GM12878 (cell line): ENCODE measurements around the gene XPNPEP1. TPM values are rescaled to one million over a fixed set of nuclear protein-coding genes. Genes with fewer than 3 reads are reported as not detected.

Experiments
- ATAC-seq: fragments of 200-7000 bp; cut with Tn5 transposase; 3 replicates; pipeline ENCODE4 v1.9.1; 2020; ENCODE audit warnings: mild to moderate bottlenecking, moderate library complexity
- BruUV-seq: library from RNA; stranded (reverse); fragments of 400-500 nt; replicated peaks from 2 replicates; lab custom pipeline; 2021; lab: Mats Ljungman, UMichigan
- CTCF ChIA-PET: fragments of 300-600 bp; sonication (Branson Sonifier 250); formaldehyde crosslinking; extraction: SDS; loops from one replicate; lab custom pipeline; 2021; ENCODE audit warnings: inconsistent platforms; lab: Yijun Ruan, JAX
- POLR2A ChIA-PET: fragments of 350-600 bp; formaldehyde crosslinking; extraction: SDS; loops from one replicate; lab custom pipeline; 2021; ENCODE audit warnings: inconsistent platforms; lab: Charles Lee
- RAD21 ChIA-PET: fragments of 300-600 bp; sonication (Branson Sonifier 250); formaldehyde crosslinking; loops from one replicate; lab custom pipeline; 2023; ENCODE audit warnings: antibody characterized with exemption; ENCODE audit not compliant: unreplicated experiment; lab: Charles Lee
- SMC1A ChIA-PET: fragments of 300-600 bp; sonication (Branson Sonifier 250); formaldehyde crosslinking; loops from one replicate; lab custom pipeline; 2023; ENCODE audit not compliant: unreplicated experiment, uncharacterized antibody; lab: Charles Lee
- DNase-seq: peaks from one replicate; pipeline ENCODE4 v3.0.0-alpha.2; 2011; ENCODE audit warnings: low read depth, low spot score
- FAIRE-seq: peaks from 3 replicates; lab custom pipeline; 2011; peaks lifted over from hg19 to GRCh38; lab: Jason Lieb, UNC
- H2AFZ ChIP-seq: 2 replicates; pipeline ENCODE4 v1.6.0; 2011; ENCODE audit warnings: low read depth, low read length, control low read depth; ENCODE audit not compliant: control insufficient read depth
- H3K27ac ChIP-seq: 2 replicates; pipeline ENCODE4 v1.5.1; 2011; ENCODE audit warnings: control low read depth; ENCODE audit not compliant: control insufficient read depth, insufficient read depth
- H3K27me3 ChIP-seq, 2 experiments: replicated peaks in 1 of 2; 2 replicates each; pipeline versions ENCODE4 v1.6.0 to v1.6.1; 2011; ENCODE audit warnings: low read length in 1 of 2; ENCODE audit not compliant: control insufficient read depth in 2 of 2, insufficient read depth in 2 of 2
- H3K36me3 ChIP-seq, 2 experiments: 2 replicates each; pipeline ENCODE4 v1.5.1; 2011; ENCODE audit warnings: low read length in 1 of 2; ENCODE audit not compliant: control insufficient read depth in 2 of 2, insufficient read depth in 2 of 2
- H3K4me1 ChIP-seq: 2 replicates; pipeline ENCODE4 v1.6.1; 2011; ENCODE audit warnings: mild to moderate bottlenecking, low read length, moderate library complexity, mixed read lengths; ENCODE audit not compliant: control insufficient read depth, insufficient read depth
- H3K4me2 ChIP-seq: 2 replicates; pipeline ENCODE4 v1.6.0; 2011; ENCODE audit warnings: control low read depth; ENCODE audit not compliant: control insufficient read depth, insufficient read depth
- H3K4me3 ChIP-seq: fragments of 200-600 bp; sonication (generic); 2 replicates; pipeline ENCODE4 v1.5.1; 2016
- H3K79me2 ChIP-seq: 2 replicates; pipeline ENCODE4 v1.6.0; 2011; ENCODE audit warnings: low read length; ENCODE audit not compliant: control insufficient read depth, insufficient read depth
- H3K9ac ChIP-seq: 2 replicates; pipeline ENCODE4 v1.8.0; 2011; ENCODE audit warnings: low read length, control low read depth, mixed read lengths; ENCODE audit not compliant: control insufficient read depth, insufficient read depth
- H3K9me3 ChIP-seq: replicated peaks from 3 replicates; pipeline ENCODE4 v1.5.1; 2011; ENCODE audit warnings: mild to moderate bottlenecking, low read length; ENCODE audit not compliant: control insufficient read depth, insufficient read depth
- H4K20me1 ChIP-seq: 2 replicates; pipeline ENCODE4 v1.6.0; 2011; ENCODE audit not compliant: control insufficient read depth, insufficient read depth
- BMI1 ChIP-seq: fragments of 450-650 bp; IDR thresholded peaks from 2 replicates; pipeline ENCODE4 v1.6.1; 2016; ENCODE audit warnings: mild to moderate bottlenecking, moderate library complexity, borderline replicate concordance
- CBFB ChIP-seq: IDR thresholded peaks from 2 replicates; pipeline ENCODE4 v1.6.1; 2016; ENCODE audit warnings: antibody characterized with exemption, low read depth
- CBX5 ChIP-seq: sonication (generic); IDR thresholded peaks from 2 replicates; pipeline ENCODE4 v1.6.1; 2016; ENCODE audit warnings: low read depth, moderate library complexity, mild to moderate bottlenecking, inconsistent platforms
- HCFC1 ChIP-seq: fragments of 150-350 bp; IDR thresholded peaks from 2 replicates; pipeline ENCODE4 v1.6.1; 2014; ENCODE audit warnings: low read length
- HDAC2 ChIP-seq: fragments of 200-600 bp; sonication (generic); IDR thresholded peaks from 2 replicates; pipeline ENCODE4 v1.6.1; 2017
- JUNB ChIP-seq: IDR thresholded peaks from 2 replicates; pipeline ENCODE4 v1.6.1; 2016; ENCODE audit warnings: antibody characterized with exemption, mild to moderate bottlenecking
- MYB ChIP-seq: fragments of 150-350 bp; IDR thresholded peaks from 2 replicates; pipeline ENCODE4 v1.6.1; 2014; ENCODE audit warnings: mild to moderate bottlenecking, low read depth, low read length, borderline replicate concordance
- NFIC ChIP-seq: IDR thresholded peaks from 2 replicates; pipeline ENCODE4 v1.6.1; 2012; ENCODE audit warnings: low read depth, mild to moderate bottlenecking, inconsistent platforms, low read length, moderate library complexity
- NR2F1 ChIP-seq: fragments of 450-650 bp; conservative IDR thresholded peaks from 2 replicates; pipeline ENCODE4 v1.6.1; 2017; ENCODE audit warnings: mild to moderate bottlenecking
- POLR2AphosphoS5 ChIP-seq: IDR thresholded peaks from 2 replicates; pipeline ENCODE4 v1.6.1; 2011; ENCODE audit warnings: mild to moderate bottlenecking, low read length, inconsistent platforms
- RAD21 ChIP-seq: IDR thresholded peaks from 2 replicates; pipeline ENCODE4 v1.6.1; 2011; ENCODE audit warnings: mild to moderate bottlenecking, low read depth, low read length, moderate library complexity; ENCODE audit not compliant: insufficient read depth
- SMAD1 ChIP-seq: fragments of 450-650 bp; IDR thresholded peaks from 2 replicates; pipeline ENCODE4 v1.6.1; 2018; ENCODE audit warnings: mild to moderate bottlenecking, low read depth; ENCODE audit not compliant: partially characterized antibody
- SREBF2 ChIP-seq: IDR thresholded peaks from 2 replicates; pipeline ENCODE4 v1.6.1; 2012; ENCODE audit warnings: mild to moderate bottlenecking, low read length
- TCF3 ChIP-seq: IDR thresholded peaks from 2 replicates; pipeline ENCODE4 v1.6.1; 2012; ENCODE audit warnings: low read depth, mild to moderate bottlenecking, low read length, borderline replicate concordance; ENCODE audit not compliant: insufficient read depth
- YBX1 ChIP-seq: fragments of 450-650 bp; IDR thresholded peaks from 2 replicates; pipeline ENCODE4 v1.6.1; 2016; ENCODE audit warnings: antibody characterized with exemption
- YY1 ChIP-seq: IDR thresholded peaks from 2 replicates; pipeline ENCODE4 v1.6.1; 2011; ENCODE audit warnings: low read depth, mild to moderate bottlenecking, low read length
- ZBTB40 ChIP-seq: fragments of 450-650 bp; IDR thresholded peaks from 2 replicates; pipeline ENCODE4 v1.6.1; 2016; ENCODE audit warnings: mild to moderate bottlenecking, moderate library complexity, borderline replicate concordance
- ZNF217 ChIP-seq: fragments of 450-650 bp; IDR thresholded peaks from 2 replicates; pipeline ENCODE4 v1.6.1; 2017; ENCODE audit warnings: antibody characterized with exemption, mild to moderate bottlenecking
- ZNF274 ChIP-seq: IDR thresholded peaks from one replicate; pipeline ENCODE4 v1.8.0; 2011; ENCODE audit not compliant: insufficient read length, insufficient read depth
- WGBS: methylation state at CpG from one replicate; pipeline ENCODE4 v1.1.6; 2016; ENCODE audit warnings: low lambda C conversion rate; ENCODE audit not compliant: insufficient replicate concordance, insufficient coverage; ENCODE audit errors: missing lambda C conversion rate; 5-methylcytosine and 5-hydroxymethylcytosine counted together
- in situ Hi-C: fragments of 300-500 bp; cut with MboI; formaldehyde crosslinking; loops from 9 replicates; pipeline ENCODE4 v1.14.3; 2018; ENCODE audit warnings: mixed read lengths
- intact Hi-C: fragments of 100-400 bp; cut with micrococcal nuclease; formaldehyde crosslinking; loops from one replicate; pipeline ENCODE4 v1.14.2; 2022; ENCODE audit not compliant: unreplicated experiment
- polyA plus RNA-seq, 11 experiments: library from polyadenylated mRNA; depleted of rRNA in 4 of 11; unstranded in 6 of 11; stranded (reverse) in 5 of 11; fragments of >200 nt; fragmentation: Nextera tagmentation in 4 of 11; fragmentation: Illumina TruSeq in 1 of 11; extraction: Ambion mirVana in 4 of 11; extraction: Trizol in 1 of 11; gene quantifications; 1 replicate in 1 of 11; 2 replicates in 10 of 11; pipeline versions ENCODE4 v1.2.1 to v1.2.3, GENCODE V29; 2011 to 2016; ENCODE audit warnings: inconsistent platforms in 2 of 11, missing spikeins in 2 of 11, low read depth in 1 of 11
- total RNA-seq, 4 experiments: library from RNA; depleted of rRNA in 3 of 4; stranded (reverse); fragments of >200 nt in 3 of 4; fragmentation: Illumina TruSeq in 1 of 4; extraction: Trizol in 1 of 4; gene quantifications; 2 replicates each; pipeline versions ENCODE4 v1.2.1 to v1.2.3, GENCODE V29; 2013 to 2021

Gene XPNPEP1
- total and polyA plus RNA-seq, 10 of the 15 experiments (the other 5 are each of a cell fraction or from before 2014, with no cell fraction given) = 22.7 to 108 (median 43.5) TPM

GRCh38 chr10:109926061-109926745 lies 2.9 kb upstream of the XPNPEP1 start:
- H3K9ac ChIP-seq = no peak overlapping the region
- H3K79me2 ChIP-seq = peaks cover 20% of the 10 kb centered on the region
- ChIA-PET POLR2A (no interaction called here), RAD21 (no interaction called here), SMC1A (interaction anchor here (0.6 to 1.5 kb wide), 3 partner anchors 16 to 246 kb away, joined by 3 read pairs; no protein-coding TSS in a partner anchor), CTCF (interaction anchor here (1.1 kb wide), 1 partner anchor 42 kb away, joined by 3 read pairs; no protein-coding TSS in a partner anchor)
- H3K4me3 ChIP-seq = no peak overlapping the region
- DNase-seq (no peak), FAIRE-seq (no peak), ATAC-seq (no peak)
- no peaks in the 10 kb centered on the region; a peak in 1 of 4 replicates for H3K27me3 ChIP-seq
- H3K36me3 ChIP-seq = no peaks in the 10 kb centered on the region
- no peak overlapping the region for H3K4me2 ChIP-seq
- H3K27ac ChIP-seq = no peak overlapping the region
- TF ChIP-seq ZBTB40 = no peak
- no peak for TF ChIP-seq SMAD1
- no peak for TF ChIP-seq SREBF2
- no peak for TF ChIP-seq NR2F1
- TF ChIP-seq HCFC1 = no peak
- TF ChIP-seq HDAC2 = no peak
- no peak for TF ChIP-seq TCF3
- TF ChIP-seq RAD21 = no peak
- no peak for TF ChIP-seq POLR2AphosphoS5
- TF ChIP-seq NFIC = no peak
- no peak for TF ChIP-seq MYB
- no peak for TF ChIP-seq ZNF274
- TF ChIP-seq JUNB = no peak
- no peak for TF ChIP-seq CBFB
- TF ChIP-seq BMI1 = no peak
- no peak for TF ChIP-seq YBX1
- TF ChIP-seq ZNF217 = no peak
- no peak for TF ChIP-seq YY1
- no peak for TF ChIP-seq CBX5
- H3K4me1 ChIP-seq = peaks cover 7% of the 10 kb centered on the region
- intact Hi-C loops = no loop called here
- H3K9me3 ChIP-seq = no peaks in the 10 kb centered on the region
- in situ Hi-C loops = no loop called here
- WGBS = 70% methylated on average over 10 of the region's 10 CpGs
- no TSS peak for BruUV-seq
- no peaks in the 10 kb centered on the region; the same call in 1 of the 2 replicates for H4K20me1 ChIP-seq
- H2AFZ ChIP-seq = no peak overlapping the region
